Stimulated activated CD8-positive, alpha-beta memory T cell treated with anti-CD3 and anti-CD28 coated beads, Interleukin-15, amount 100 ng/mL, for 1 hour (primary cell): ENCODE results near the gene STOM.

ENCODE experiments used
- DNase-seq: peaks from one replicate; pipeline ENCODE4 v3.0.0-alpha.2; 2020; ENCODE audit warnings: low read depth

Gene STOM

DNA sequence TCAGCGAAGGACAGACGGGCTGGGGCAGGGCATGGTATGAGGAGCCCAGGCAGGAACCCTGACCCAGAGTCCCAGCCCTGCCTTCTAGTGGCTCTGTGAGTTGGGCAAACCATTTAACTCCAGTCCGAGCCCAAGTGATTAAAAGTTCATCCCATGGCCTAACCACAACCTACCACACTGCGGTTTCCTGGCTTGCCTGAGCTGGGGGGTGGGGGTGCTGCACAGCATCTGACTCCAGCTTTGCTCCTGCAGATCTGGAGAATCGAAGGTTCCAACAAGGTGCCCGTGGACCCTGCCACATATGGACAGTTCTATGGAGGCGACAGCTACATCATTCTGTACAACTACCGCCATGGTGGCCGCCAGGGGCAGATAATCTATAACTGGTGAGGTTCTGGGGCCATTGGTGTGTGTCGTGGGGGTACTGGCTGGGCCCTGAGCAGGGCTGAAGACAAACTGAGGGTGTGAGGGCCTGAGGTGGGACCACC lies 49.0 kb downstream of the STOM start:
- DNase-seq: no peak

- DNase-seq: no peak
These were observed 50.7 kb downstream of the STOM start for GRCh38 chr9:121319383-121319780.

GRCh38 chr9:121318631-121319382 lies 51.2 kb downstream of the STOM start:
- no peak for DNase-seq

DNA sequence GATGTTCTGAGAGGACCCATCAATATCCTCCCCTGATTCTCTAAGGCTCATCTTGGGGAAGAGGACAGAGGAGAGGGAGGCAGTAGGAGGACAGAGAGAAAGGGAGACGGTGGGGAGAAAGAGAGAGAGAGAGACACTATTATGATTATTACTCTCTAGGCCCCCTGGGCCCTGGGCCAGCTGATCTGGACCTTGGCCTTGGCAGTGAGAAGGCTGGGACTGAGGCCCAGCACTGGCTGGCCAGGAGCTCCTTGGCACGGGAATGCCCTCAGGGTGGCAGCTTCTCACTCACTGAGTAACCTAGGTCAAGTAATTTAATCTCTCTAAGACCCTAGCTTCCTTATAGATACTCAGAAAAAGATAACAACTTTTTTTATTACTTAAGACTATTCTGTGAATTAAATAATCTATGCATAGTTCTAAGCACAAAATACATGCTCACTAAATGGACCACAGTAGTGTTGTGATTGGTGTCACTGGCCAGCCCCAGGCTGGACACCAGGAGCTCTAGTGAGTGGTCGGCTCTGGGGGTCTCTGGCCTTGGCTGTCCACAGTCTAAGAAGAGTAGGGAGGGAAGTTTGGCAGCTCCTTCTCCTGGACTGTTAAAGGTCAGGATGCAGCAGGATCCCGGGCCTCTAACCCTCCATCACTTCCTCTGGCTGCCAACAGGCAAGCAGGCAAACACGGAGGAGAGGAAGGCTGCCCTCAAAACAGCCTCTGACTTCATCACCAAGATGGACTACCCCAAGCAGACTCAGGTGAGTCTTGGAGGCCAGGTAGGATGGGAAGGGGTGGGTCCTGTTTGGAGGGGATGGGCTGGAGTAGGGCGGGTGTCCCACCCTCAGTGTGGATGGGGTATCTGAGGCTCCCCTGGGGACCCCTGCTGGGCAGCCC lies 52.1 kb downstream of the STOM start:
- no peak for DNase-seq

DNA sequence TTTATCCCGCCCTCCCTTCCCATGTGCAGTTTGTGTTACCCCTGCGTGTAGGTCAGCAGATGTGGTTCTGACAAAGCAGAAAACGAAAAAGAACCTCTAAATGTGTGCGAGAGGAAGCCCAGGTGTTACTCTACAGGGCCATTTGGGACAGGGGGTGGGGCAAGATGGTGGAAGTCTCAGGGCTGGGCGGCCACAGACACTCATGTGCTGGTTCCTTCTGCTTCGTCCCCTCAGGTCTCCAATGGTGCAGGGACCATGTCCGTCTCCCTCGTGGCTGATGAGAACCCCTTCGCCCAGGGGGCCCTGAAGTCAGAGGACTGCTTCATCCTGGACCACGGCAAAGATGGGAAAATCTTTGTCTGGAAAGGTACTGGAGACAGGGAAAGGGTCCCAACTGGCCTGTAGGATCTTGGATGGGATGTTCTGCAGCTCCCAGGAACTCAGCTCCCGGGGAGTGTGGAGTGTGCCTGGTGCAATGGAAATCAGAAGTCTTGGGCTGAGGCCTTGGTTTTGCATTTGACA lies 53.1 kb downstream of the STOM start:
- no peak for DNase-seq

DNA sequence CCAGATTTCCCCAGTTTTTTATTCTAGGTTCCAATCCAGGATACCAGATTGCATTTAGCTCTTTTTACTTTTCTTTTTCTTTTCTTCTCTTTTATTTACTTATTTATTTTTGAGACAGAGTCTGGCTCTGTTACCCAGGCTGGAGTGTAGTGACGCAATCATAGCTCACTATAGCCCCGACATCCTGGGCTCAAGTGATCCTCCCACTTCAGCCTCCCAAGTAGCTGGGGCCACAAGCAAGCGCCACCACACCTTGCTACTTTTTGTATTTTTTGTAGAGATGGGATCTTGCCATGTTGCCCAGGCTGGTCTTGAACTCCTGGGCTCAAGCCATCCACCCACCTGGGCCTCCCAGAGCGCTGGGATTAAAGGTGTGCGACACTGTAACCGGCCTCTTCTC lies 53.7 kb downstream of the STOM start:
- DNase-seq: no peak

- DNase-seq: no peak
These were observed 56.4 kb downstream of the STOM start for GRCh38 chr9:121313458-121314152.

DNA sequence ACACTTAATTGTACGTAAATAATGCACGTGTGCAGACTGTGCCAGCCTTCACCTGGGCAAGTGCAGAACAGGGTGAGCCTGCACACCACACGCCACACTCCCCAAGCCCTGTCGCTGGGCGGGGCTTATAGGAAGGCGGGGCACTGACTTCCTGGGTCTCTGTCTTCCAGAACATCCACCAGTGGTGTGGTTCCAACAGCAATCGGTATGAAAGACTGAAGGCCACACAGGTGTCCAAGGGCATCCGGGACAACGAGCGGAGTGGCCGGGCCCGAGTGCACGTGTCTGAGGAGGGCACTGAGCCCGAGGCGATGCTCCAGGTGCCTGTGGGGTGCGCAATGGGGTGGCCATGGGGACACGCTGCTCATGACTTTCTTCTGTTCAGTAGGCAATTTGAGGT lies 57.9 kb downstream of the STOM start:
- no peak for DNase-seq

- no peak for DNase-seq
These were observed 59.5 kb downstream of the STOM start for GRCh38 chr9:121310571-121310970.

GRCh38 chr9:121309833-121310425 lies 60.1 kb downstream of the STOM start:
- no peak for DNase-seq

- no peak for DNase-seq
These were observed 60.9 kb downstream of the STOM start for GRCh38 chr9:121309171-121309570.

GRCh38 chr9:121308765-121309164 lies 61.3 kb downstream of the STOM start:
- no peak for DNase-seq

DNA sequence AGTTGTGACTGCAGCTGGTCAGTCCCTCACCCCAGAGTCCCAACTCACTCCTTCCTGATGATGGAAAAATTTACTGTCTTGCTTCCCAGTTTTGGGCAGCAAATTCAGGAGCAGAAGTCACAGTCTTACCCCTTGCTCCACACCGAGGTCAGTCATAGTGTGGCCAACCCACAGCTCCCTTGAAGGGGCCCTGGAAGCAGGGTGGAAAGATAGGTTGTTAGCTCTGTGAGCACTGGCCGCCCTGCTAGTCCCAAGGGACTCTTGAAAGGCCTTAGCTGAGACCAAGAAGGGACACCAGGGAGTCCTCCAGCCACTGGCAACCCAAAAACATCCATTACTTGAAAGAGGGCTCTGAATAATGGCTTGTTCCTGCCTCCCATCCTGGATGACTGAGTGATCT lies 62.1 kb downstream of the STOM start:
- DNase-seq: no peak

GRCh38 chr9:121305269-121305994 lies 64.6 kb downstream of the STOM start:
- DNase-seq: no peak

- no peak for DNase-seq
These were observed 65.3 kb downstream of the STOM start for GRCh38 chr9:121304707-121305106.

DNA sequence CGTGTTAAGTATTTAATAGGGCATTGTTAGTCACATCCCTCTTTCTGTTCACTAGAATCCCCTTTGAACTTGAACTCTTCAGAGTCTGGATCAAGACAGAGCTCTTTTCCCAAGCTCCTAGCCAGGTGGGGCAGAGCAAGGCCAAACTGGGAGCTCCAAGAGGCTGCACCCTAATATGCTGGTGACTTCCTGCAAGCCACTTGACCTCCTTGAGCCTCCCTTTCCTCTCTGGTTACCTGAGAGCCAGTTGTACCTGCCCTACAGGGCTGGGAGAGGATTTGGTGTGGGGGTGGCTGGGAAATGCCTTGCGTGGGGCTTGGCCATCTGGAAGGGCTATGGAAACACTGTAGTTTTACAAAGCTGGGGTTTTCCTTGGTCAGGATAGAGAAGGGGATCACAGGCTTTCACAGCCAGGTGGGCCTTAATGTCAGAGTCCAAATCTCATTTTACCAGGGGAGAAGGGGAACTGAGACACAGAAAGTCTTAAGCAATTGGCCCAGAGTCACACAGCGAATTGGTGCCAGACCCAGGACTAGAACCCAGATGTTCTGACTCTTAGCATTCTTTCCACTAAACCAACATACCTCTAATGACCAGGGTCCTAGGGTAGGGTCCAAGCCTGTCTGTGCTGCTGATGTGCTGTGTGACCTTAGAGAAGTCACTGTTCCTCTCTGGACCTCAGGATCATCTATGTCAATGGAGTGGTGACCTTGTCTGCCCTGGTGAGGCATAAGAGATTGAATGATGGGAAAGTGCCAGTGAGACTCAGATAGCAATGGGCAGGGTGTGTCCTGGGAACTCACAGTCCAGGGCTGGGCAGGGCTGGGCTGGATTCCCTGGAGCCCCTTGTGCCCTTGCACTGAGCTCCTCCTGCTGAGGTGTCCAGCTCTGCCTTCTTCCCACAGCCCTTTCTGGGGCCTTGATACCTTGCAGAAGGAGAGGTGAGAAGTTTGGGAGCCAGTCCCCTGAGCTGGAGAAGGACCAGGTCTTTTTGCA lies 66.3 kb downstream of the STOM start:
- DNase-seq: no peak

- DNase-seq: no peak
These were observed 67.3 kb downstream of the STOM start for GRCh38 chr9:121302786-121303185.

GRCh38 chr9:121302341-121302740 lies 67.7 kb downstream of the STOM start:
- no peak for DNase-seq

DNA sequence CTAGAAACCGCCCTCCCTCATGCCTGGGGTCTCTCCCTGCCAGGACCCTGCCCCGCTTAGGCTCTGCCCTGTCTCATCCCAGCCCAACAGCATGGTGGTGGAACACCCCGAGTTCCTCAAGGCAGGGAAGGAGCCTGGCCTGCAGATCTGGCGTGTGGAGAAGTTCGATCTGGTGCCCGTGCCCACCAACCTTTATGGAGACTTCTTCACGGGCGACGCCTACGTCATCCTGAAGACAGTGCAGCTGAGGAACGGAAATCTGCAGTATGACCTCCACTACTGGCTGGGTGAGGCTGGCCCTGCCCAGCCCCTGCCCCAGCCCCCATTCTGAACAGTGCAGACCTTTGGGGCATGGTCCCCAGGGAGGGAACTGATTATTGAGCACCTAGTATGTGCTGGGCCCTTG lies 68.2 kb downstream of the STOM start:
- DNase-seq: no peak
